ENCODE results near the gene CMC2. TPM values are rescaled to one million over a fixed set of nuclear protein-coding genes. Genes with fewer than 3 reads are reported as not detected.

CMC2 gene
- total and polyA plus RNA-seq, 2 of the 8 experiments (the other 6 are each of a cell fraction or from before 2014, with no cell fraction given), result 66.6 to 116 TPM

GRCh38 chr16:81026429-81026828, 19.7 kb upstream of the CMC2 start:
- Histone ChIP-seq H3K4me3 (ENCODE audit: extremely low read depth in 1 of 4, insufficient read depth in 2 of 4, low read depth in 3 of 4, low read length in 4 of 4) (no peak overlapping the region), H3K4me2 (ENCODE audit: insufficient read depth in 1 of 2, low read depth in 2 of 2, low read length in 2 of 2) (no peak overlapping the region), H4K8ac (ENCODE audit: extremely low read depth, insufficient read depth, low read length) (no peak overlapping the region), H3K27ac (ENCODE audit: low read depth, low read length) (no peak overlapping the region), H3K4ac (replicated peaks; ENCODE audit: insufficient read length, low read depth, low read length) (no peak overlapping the region), H3K79me1 (ENCODE audit: low read depth, low read length) (no peaks in the 10 kb centered on the region), H2BK20ac (ENCODE audit: low read length) (no peak overlapping the region), H3K56ac (replicated peaks; ENCODE audit: insufficient read length, low read depth, low read length) (no peak overlapping the region), H3K18ac (ENCODE audit: extremely low read depth, low read length) (no peak overlapping the region), H2BK120ac (replicated peaks; ENCODE audit: low read depth, low read length) (no peak overlapping the region), H3K9ac (replicated peaks in 1 of 4; ENCODE audit: extremely low read depth in 1 of 4, low read depth in 3 of 4, low read length in 3 of 4) (no peak overlapping the region), H3K79me2 (ENCODE audit: control insufficient read depth in 1 of 2, insufficient read depth in 2 of 2, low read length in 2 of 2) (no peaks in the 10 kb centered on the region), H3K4me1 (replicated peaks in 1 of 4; ENCODE audit: control insufficient read depth in 3 of 4, insufficient read depth in 4 of 4, low read length in 3 of 4) (no peaks in the 10 kb centered on the region), H4K91ac (replicated peaks; ENCODE audit: insufficient read length, low read length) (no peak overlapping the region), H4K5ac (ENCODE audit: insufficient read length, low read depth, low read length) (no peak overlapping the region), H2AFZ (ENCODE audit: low read length) (no peak overlapping the region), H3K23ac (ENCODE audit: insufficient read length) (no peak overlapping the region), H2AK5ac (ENCODE audit: low read depth, low read length) (no peak overlapping the region), H2BK15ac (ENCODE audit: low read length) (no peak overlapping the region), H3K36me3 (ENCODE audit: control insufficient read depth in 2 of 4, insufficient read depth in 4 of 4, low read length in 3 of 4) (peaks cover 13 to 67% (median 48%) of the 10 kb centered on the region in 4 experiments), H3K27me3 (replicated peaks in 1 of 4; ENCODE audit: control insufficient read depth in 3 of 4, extremely low read depth in 1 of 4, insufficient read depth in 3 of 4, low read length in 3 of 4) (no peaks in the 10 kb centered on the region), H2BK5ac (ENCODE audit: low read depth, low read length) (no peak overlapping the region), H2BK12ac (ENCODE audit: low read depth, low read length) (no peak overlapping the region), H3K14ac (ENCODE audit: insufficient read length) (no peak overlapping the region), H4K20me1 (replicated peaks in 1 of 2; ENCODE audit: control insufficient read depth in 1 of 2, insufficient read depth in 2 of 2, low read length in 2 of 2) (no peaks in the 10 kb centered on the region), H3K23me2 (ENCODE audit: low read depth, low read length) (no peaks in the 10 kb centered on the region), H3K9me3 (ENCODE audit: insufficient read depth in 2 of 2, low read depth in 1 of 2, low read length in 1 of 2) (no peaks in the 10 kb centered on the region)
- DNase-seq (ENCODE audit: low read depth in 1 of 2, low spot score in 2 of 2) (no peak), FAIRE-seq (no peak)
- ChIA-PET CTCF (ENCODE audit: partially characterized antibody) (interaction anchor here (0.6 kb wide), 1 partner anchor 10 kb away, joined by 3 read pairs; the partner anchor contains the start of gene ATMIN), POLR2A (ENCODE audit: partially characterized antibody) (no interaction called here)
- no peak for TF ChIP-seq HDAC2 (IDR thresholded peaks at IDR 0.05; ENCODE audit: borderline replicate concordance in 1 of 2, low read depth in 2 of 2, low read length in 2 of 2)
- TF ChIP-seq RNF2 (IDR thresholded peaks at IDR 0.05; ENCODE audit: borderline replicate concordance, low read depth, low read length, missing control alignments, poor library complexity, severe bottlenecking), result no peak
- TF ChIP-seq CTBP2 (IDR thresholded peaks at IDR 0.05; ENCODE audit: borderline replicate concordance, insufficient read depth, insufficient read length, low read length), result no peak
- TF ChIP-seq MAFK (IDR thresholded peaks at IDR 0.05; ENCODE audit: low read depth, low read length), result no peak
- 85 to 100% methylated on average over 1 to 4 of the region's 4 CpGs for WGBS, 2 experiments (ENCODE audit: extremely low coverage in 1 of 2, insufficient coverage in 1 of 2, insufficient read length in 1 of 2, insufficient replicate concordance in 2 of 2, low coverage in 1 of 2, low lambda C conversion rate in 2 of 2, missing lambda C conversion rate in 1 of 2)
